Endothelial cell of umbilical vein (primary cell): ENCODE results near the gene CDC42EP4.

Experiments used
- EZH2 ChIP-seq: IDR thresholded peaks from 2 replicates; pipeline ENCODE4 v1.6.1; 2012; ENCODE audit warnings: borderline replicate concordance, low read depth, mild to moderate bottlenecking, moderate library complexity, low read length, inconsistent platforms; ENCODE audit not compliant: severe bottlenecking
- GATA2 ChIP-seq: IDR thresholded peaks from 2 replicates; pipeline ENCODE4 v1.7.0; 2011; ENCODE audit warnings: low read depth, mild to moderate bottlenecking, moderate library complexity, mixed read lengths, low read length; ENCODE audit not compliant: insufficient read length, insufficient read depth
- JUN ChIP-seq: IDR thresholded peaks from 2 replicates; pipeline ENCODE4 v1.6.1; 2011; ENCODE audit warnings: borderline replicate concordance, low read depth; ENCODE audit not compliant: insufficient read length, insufficient read depth
- MYC ChIP-seq: IDR thresholded peaks from one replicate; pipeline ENCODE4 v1.6.1; 2011; ENCODE audit warnings: mild to moderate bottlenecking, low read depth, low read length
- POLR2A ChIP-seq: IDR thresholded peaks from 2 replicates; pipeline ENCODE4 v1.6.1; 2012; ENCODE audit warnings: low read depth, mild to moderate bottlenecking, control low read depth, low read length
- POLR2AphosphoS5 ChIP-seq: IDR thresholded peaks from 2 replicates; pipeline ENCODE4 v1.6.1; 2012; ENCODE audit warnings: low read depth, mild to moderate bottlenecking, control low read depth, low read length, moderate library complexity; ENCODE audit not compliant: insufficient read depth
- TF ChIP-seq, protein P1 (sequence below), 2 donors: IDR thresholded peaks; 1 replicate in 1 of 2; 2 replicates in 1 of 2; pipeline ENCODE4 v1.5.1; 2011; ENCODE audit warnings: low read length in 2 of 2, mild to moderate bottlenecking in 2 of 2, moderate library complexity in 2 of 2, control low read depth in 1 of 2, inconsistent platforms in 1 of 2, low read depth in 1 of 2; ENCODE audit not compliant: insufficient read depth in 1 of 2; ENCODE audit errors: extremely low read depth in 1 of 2
- TF ChIP-seq, protein P2 (sequence below): IDR thresholded peaks from 2 replicates; pipeline ENCODE4 v1.6.1; 2011; ENCODE audit not compliant: insufficient read depth, insufficient read length

DNA sequence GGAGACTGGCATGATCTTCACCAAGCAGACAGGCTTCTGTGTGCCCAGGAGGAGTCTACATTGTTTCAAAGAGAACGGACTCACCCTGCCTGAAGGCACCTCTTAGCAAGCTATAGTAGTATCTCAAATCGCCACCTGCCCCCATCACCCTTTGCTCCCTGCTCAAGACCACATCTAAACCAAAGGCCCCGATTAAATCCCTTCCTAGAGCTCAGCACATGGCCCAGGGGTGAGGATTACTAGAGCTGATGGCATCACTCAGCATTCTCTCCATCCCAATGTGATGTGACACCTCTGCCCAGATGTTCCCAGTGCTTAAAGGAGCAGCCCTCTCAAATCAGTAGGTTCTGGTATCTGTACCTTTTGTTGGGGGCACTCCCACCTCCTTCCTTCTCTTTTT lies 8.0 kb upstream of the CDC42EP4 start:
- TF ChIP-seq, protein P1, sequence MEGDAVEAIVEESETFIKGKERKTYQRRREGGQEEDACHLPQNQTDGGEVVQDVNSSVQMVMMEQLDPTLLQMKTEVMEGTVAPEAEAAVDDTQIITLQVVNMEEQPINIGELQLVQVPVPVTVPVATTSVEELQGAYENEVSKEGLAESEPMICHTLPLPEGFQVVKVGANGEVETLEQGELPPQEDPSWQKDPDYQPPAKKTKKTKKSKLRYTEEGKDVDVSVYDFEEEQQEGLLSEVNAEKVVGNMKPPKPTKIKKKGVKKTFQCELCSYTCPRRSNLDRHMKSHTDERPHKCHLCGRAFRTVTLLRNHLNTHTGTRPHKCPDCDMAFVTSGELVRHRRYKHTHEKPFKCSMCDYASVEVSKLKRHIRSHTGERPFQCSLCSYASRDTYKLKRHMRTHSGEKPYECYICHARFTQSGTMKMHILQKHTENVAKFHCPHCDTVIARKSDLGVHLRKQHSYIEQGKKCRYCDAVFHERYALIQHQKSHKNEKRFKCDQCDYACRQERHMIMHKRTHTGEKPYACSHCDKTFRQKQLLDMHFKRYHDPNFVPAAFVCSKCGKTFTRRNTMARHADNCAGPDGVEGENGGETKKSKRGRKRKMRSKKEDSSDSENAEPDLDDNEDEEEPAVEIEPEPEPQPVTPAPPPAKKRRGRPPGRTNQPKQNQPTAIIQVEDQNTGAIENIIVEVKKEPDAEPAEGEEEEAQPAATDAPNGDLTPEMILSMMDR (IDR thresholded peaks at IDR 0.05; ENCODE audit: extremely low read depth in 1 of 2, insufficient read depth in 1 of 2, low read depth in 1 of 2, low read length in 2 of 2), result no peak
- TF ChIP-seq JUN (no peak), POLR2A (no peak), EZH2 (no peak), POLR2AphosphoS5 (no peak), MYC (no peak), GATA2 (no peak)
- TF ChIP-seq, protein P2, sequence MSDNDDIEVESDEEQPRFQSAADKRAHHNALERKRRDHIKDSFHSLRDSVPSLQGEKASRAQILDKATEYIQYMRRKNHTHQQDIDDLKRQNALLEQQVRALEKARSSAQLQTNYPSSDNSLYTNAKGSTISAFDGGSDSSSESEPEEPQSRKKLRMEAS, result no peak
